Measurements from ENCODE around the gene ATM. TPM values are rescaled to one million over a fixed set of nuclear protein-coding genes. Genes with fewer than 3 reads are reported as not detected.

Gene ATM
- total RNA-seq, 2 donors from 2014 or later = 60.9 to 63.0 TPM

GRCh38 chr11:108307751-108308150 is 84.9 kb downstream of the ATM start:
- H3K4me3 Mint-ChIP-seq = no peak overlapping the region
- Histone ChIP-seq H3K36me3 (ENCODE audit: control insufficient read depth, insufficient read depth, low read length) (peaks cover 29% of the 10 kb centered on the region), H3K27ac (ENCODE audit: low read depth, low read length) (no peak overlapping the region), H3K4me3 (ENCODE audit: low read length) (no peak overlapping the region), H3K9ac (ENCODE audit: extremely low read depth, low read length, poor library complexity, severe bottlenecking) (no peak overlapping the region), H3K4me1 (ENCODE audit: control insufficient read depth, insufficient read depth, low read length) (no peaks in the 10 kb centered on the region), H3K27me3 (ENCODE audit: control insufficient read depth, insufficient read depth, low read length, poor library complexity, severe bottlenecking) (no peaks in the 10 kb centered on the region), H3K9me3 (ENCODE audit: control insufficient read depth, low read length) (no peaks in the 10 kb centered on the region)
- peak overlapping the region; percentile 20 for H3K27ac Mint-ChIP-seq
- H3K27me3 Mint-ChIP-seq (ENCODE audit: insufficient read depth) = no peaks in the 10 kb centered on the region
- DNase-seq = no peak
- 95 to 100% methylated on average over 3 of the region's 3 CpGs for WGBS, 2 experiments (ENCODE audit: insufficient coverage in 1 of 2, insufficient read length in 1 of 2)
- TF ChIP-seq CTCF (conservative IDR thresholded peaks at IDR 0.05) = no peak
- H3K4me1 Mint-ChIP-seq = no peaks in the 10 kb centered on the region
- H3K9me3 Mint-ChIP-seq = no peaks in the 10 kb centered on the region
- H3K36me3 Mint-ChIP-seq (ENCODE audit: low read depth) = peaks cover 36% of the 10 kb centered on the region

- Mint-ChIP-seq H3K27me3 (ENCODE audit: insufficient read depth) (no peaks in the 10 kb centered on the region), H3K4me1 (peaks cover 8% of the 10 kb centered on the region), H3K36me3 (ENCODE audit: low read depth) (peaks cover 30% of the 10 kb centered on the region), H3K4me3 (no peak overlapping the region), H3K9me3 (no peaks in the 10 kb centered on the region), H3K27ac (no peak overlapping the region)
- DNase-seq = no peak
- Histone ChIP-seq H3K9ac (ENCODE audit: extremely low read depth, low read length, poor library complexity, severe bottlenecking) (no peak overlapping the region), H3K27me3 (ENCODE audit: control insufficient read depth, insufficient read depth, low read length, poor library complexity, severe bottlenecking) (no peaks in the 10 kb centered on the region), H3K4me1 (ENCODE audit: control insufficient read depth, insufficient read depth, low read length) (no peaks in the 10 kb centered on the region), H3K9me3 (ENCODE audit: control insufficient read depth, low read length) (no peaks in the 10 kb centered on the region), H3K36me3 (ENCODE audit: control insufficient read depth, insufficient read depth, low read length) (peaks cover 23% of the 10 kb centered on the region), H3K4me3 (ENCODE audit: low read length) (no peak overlapping the region), H3K27ac (ENCODE audit: low read depth, low read length) (no peak overlapping the region)
- no peak for TF ChIP-seq CTCF (conservative IDR thresholded peaks at IDR 0.05)
- 71 to 95% methylated on average over 1 to 2 of the region's 2 CpGs for WGBS, 2 experiments (ENCODE audit: insufficient coverage in 1 of 2, insufficient read length in 1 of 2)
Observed at GRCh38 chr11:108313444-108313843, 90.6 kb downstream of the ATM start.

GRCh38 chr11:108316061-108316460 is 93.2 kb downstream of the ATM start:
- H3K36me3 Mint-ChIP-seq (ENCODE audit: low read depth) = peaks cover 28% of the 10 kb centered on the region
- TF ChIP-seq CTCF (conservative IDR thresholded peaks at IDR 0.05) = no peak
- peaks cover 8% of the 10 kb centered on the region for H3K4me1 Mint-ChIP-seq
- Histone ChIP-seq H3K9ac (ENCODE audit: extremely low read depth, low read length, poor library complexity, severe bottlenecking) (no peak overlapping the region), H3K27ac (ENCODE audit: low read depth, low read length) (no peak overlapping the region), H3K4me1 (ENCODE audit: control insufficient read depth, insufficient read depth, low read length) (no peaks in the 10 kb centered on the region), H3K36me3 (ENCODE audit: control insufficient read depth, insufficient read depth, low read length) (peaks cover 35% of the 10 kb centered on the region), H3K4me3 (ENCODE audit: low read length) (no peak overlapping the region), H3K9me3 (ENCODE audit: control insufficient read depth, low read length) (no peaks in the 10 kb centered on the region), H3K27me3 (ENCODE audit: control insufficient read depth, insufficient read depth, low read length, poor library complexity, severe bottlenecking) (no peaks in the 10 kb centered on the region)
- no peaks in the 10 kb centered on the region for H3K9me3 Mint-ChIP-seq
- DNase-seq = no peak
- no peak overlapping the region for H3K4me3 Mint-ChIP-seq
- WGBS, 2 experiments (ENCODE audit: insufficient coverage in 1 of 2, insufficient read length in 1 of 2) = 92 to 100% methylated on average over 3 of the region's 3 CpGs
- H3K27ac Mint-ChIP-seq = no peak overlapping the region
- no peaks in the 10 kb centered on the region for H3K27me3 Mint-ChIP-seq (ENCODE audit: insufficient read depth)
